ENCODE results near the gene MON2.

The MON2 gene

GRCh38 chr12:62468397-62468796, 1.8 kb downstream of the MON2 start:
- peak overlapping the region; percentile 99 for H3K9ac ChIP-seq (ENCODE audit: low read length)
- no peak overlapping the region for H2BK12ac ChIP-seq (ENCODE audit: low read length in 2 of 2)
- no peak overlapping the region for H2AK5ac ChIP-seq (ENCODE audit: low read length, severe bottlenecking)
- no peak overlapping the region for H4K91ac ChIP-seq (ENCODE audit: low read length)
- peaks cover 0 to 13% of the 10 kb centered on the region in 2 experiments for H3K36me3 ChIP-seq (ENCODE audit: control insufficient read depth in 1 of 2, insufficient read depth in 2 of 2, low read depth in 1 of 2, low read length in 2 of 2)
- no peak overlapping the region for H3K14ac ChIP-seq (ENCODE audit: low read length in 2 of 2)
- H3K4me3 ChIP-seq (ENCODE audit: insufficient read depth in 1 of 2, low read depth in 1 of 2, low read length in 2 of 2) = peak overlapping the region in 1 of 2 experiments; percentile 90
- no peak overlapping the region for H2BK15ac ChIP-seq (ENCODE audit: low read depth, poor library complexity, severe bottlenecking)
- H3K27me3 ChIP-seq (ENCODE audit: control insufficient read depth in 1 of 2, insufficient read depth in 1 of 2, low read length in 2 of 2) = no peaks in the 10 kb centered on the region
- H3K23ac ChIP-seq (ENCODE audit: low read length in 2 of 2) = no peak overlapping the region
- H3K27ac ChIP-seq (ENCODE audit: low read length, poor library complexity, severe bottlenecking) = no peak overlapping the region
- no CpG with 5 or more reads among the region's 2 CpGs for WGBS
- no peak for DNase-seq
- no peak overlapping the region for H2AFZ ChIP-seq (ENCODE audit: low read depth, low read length)
- no peak overlapping the region for H2BK5ac ChIP-seq (ENCODE audit: low read depth, low read length, poor library complexity, severe bottlenecking)
- H3K9me3 ChIP-seq (ENCODE audit: control insufficient read depth, low read length) = peaks cover 4% of the 10 kb centered on the region
- H3K18ac ChIP-seq (ENCODE audit: low read depth in 1 of 2, low read length in 2 of 2) = no peak overlapping the region
- H3K79me1 ChIP-seq (replicated peaks; ENCODE audit: low read length, poor library complexity, severe bottlenecking) = peaks cover 10% of the 10 kb centered on the region
- no peak overlapping the region for H2BK120ac ChIP-seq (ENCODE audit: low read depth, low read length)
- H3K4me1 ChIP-seq (ENCODE audit: control insufficient read depth, insufficient read depth, low read depth, low read length) = peaks cover 7% of the 10 kb centered on the region
- H3K4ac ChIP-seq (ENCODE audit: low read depth in 1 of 2, low read length in 2 of 2) = no peak overlapping the region
- H3K4me2 ChIP-seq (ENCODE audit: low read length, poor library complexity, severe bottlenecking) = no peak overlapping the region
- no peak overlapping the region for H4K8ac ChIP-seq (ENCODE audit: low read length)

- H2AK5ac ChIP-seq (ENCODE audit: low read length, severe bottlenecking) = no peak overlapping the region
- H2BK5ac ChIP-seq (ENCODE audit: low read depth, low read length, poor library complexity, severe bottlenecking) = no peak overlapping the region
- peak overlapping the region; percentile 45 for H3K4me2 ChIP-seq (ENCODE audit: low read length, poor library complexity, severe bottlenecking)
- no peak overlapping the region for H2BK120ac ChIP-seq (ENCODE audit: low read depth, low read length)
- H3K4me1 ChIP-seq (ENCODE audit: control insufficient read depth, insufficient read depth, low read depth, low read length) = peaks cover 7% of the 10 kb centered on the region
- H2AFZ ChIP-seq (ENCODE audit: low read depth, low read length) = no peak overlapping the region
- H3K4me3 ChIP-seq (ENCODE audit: insufficient read depth in 1 of 2, low read depth in 1 of 2, low read length in 2 of 2) = peak overlapping the region in 1 of 2 experiments; percentile 90
- H3K79me1 ChIP-seq (replicated peaks; ENCODE audit: low read length, poor library complexity, severe bottlenecking) = peaks cover 14% of the 10 kb centered on the region
- no peak overlapping the region for H3K14ac ChIP-seq (ENCODE audit: low read length in 2 of 2)
- H3K23ac ChIP-seq (ENCODE audit: low read length in 2 of 2) = no peak overlapping the region
- H3K9me3 ChIP-seq (ENCODE audit: control insufficient read depth, low read length) = no peaks in the 10 kb centered on the region
- H3K36me3 ChIP-seq (ENCODE audit: control insufficient read depth in 1 of 2, insufficient read depth in 2 of 2, low read depth in 1 of 2, low read length in 2 of 2) = peaks cover 0 to 16% of the 10 kb centered on the region in 2 experiments
- no peak overlapping the region for H3K4ac ChIP-seq (ENCODE audit: low read depth in 1 of 2, low read length in 2 of 2)
- H3K27me3 ChIP-seq (ENCODE audit: control insufficient read depth in 1 of 2, insufficient read depth in 1 of 2, low read length in 2 of 2) = no peaks in the 10 kb centered on the region
- H4K8ac ChIP-seq (ENCODE audit: low read length) = no peak overlapping the region
- H2BK15ac ChIP-seq (ENCODE audit: low read depth, poor library complexity, severe bottlenecking) = no peak overlapping the region
- no peak for DNase-seq
- 88% methylated on average over 8 of the region's 8 CpGs for WGBS
- no peak overlapping the region for H3K27ac ChIP-seq (ENCODE audit: low read length, poor library complexity, severe bottlenecking)
- H3K9ac ChIP-seq (ENCODE audit: low read length) = peak overlapping the region; percentile 99
- no peak overlapping the region for H3K18ac ChIP-seq (ENCODE audit: low read depth in 1 of 2, low read length in 2 of 2)
- no peak overlapping the region for H4K91ac ChIP-seq (ENCODE audit: low read length)
- H2BK12ac ChIP-seq (ENCODE audit: low read length in 2 of 2) = no peak overlapping the region
These were observed 2.3 kb downstream of the MON2 start for GRCh38 chr12:62468935-62469334.

GRCh38 chr12:62469704-62470103, 3.1 kb downstream of the MON2 start:
- Histone ChIP-seq H2AK5ac (ENCODE audit: low read length, severe bottlenecking) (no peak overlapping the region), H3K4me1 (ENCODE audit: control insufficient read depth, insufficient read depth, low read depth, low read length) (peaks cover 7% of the 10 kb centered on the region), H3K4me3 (ENCODE audit: insufficient read depth in 1 of 2, low read depth in 1 of 2, low read length in 2 of 2) (peak overlapping the region in 1 of 2 experiments; percentile 90), H4K8ac (ENCODE audit: low read length) (no peak overlapping the region), H3K4ac (ENCODE audit: low read depth in 1 of 2, low read length in 2 of 2) (no peak overlapping the region), H2AFZ (ENCODE audit: low read depth, low read length) (no peak overlapping the region), H3K4me2 (ENCODE audit: low read length, poor library complexity, severe bottlenecking) (no peak overlapping the region), H2BK5ac (ENCODE audit: low read depth, low read length, poor library complexity, severe bottlenecking) (no peak overlapping the region), H3K14ac (ENCODE audit: low read length in 2 of 2) (no peak overlapping the region), H2BK12ac (ENCODE audit: low read length in 2 of 2) (no peak overlapping the region), H3K18ac (ENCODE audit: low read depth in 1 of 2, low read length in 2 of 2) (no peak overlapping the region), H4K91ac (ENCODE audit: low read length) (no peak overlapping the region), H3K9me3 (ENCODE audit: control insufficient read depth, low read length) (no peaks in the 10 kb centered on the region), H3K27ac (ENCODE audit: low read length, poor library complexity, severe bottlenecking) (no peak overlapping the region), H3K23ac (ENCODE audit: low read length in 2 of 2) (no peak overlapping the region), H3K79me1 (replicated peaks; ENCODE audit: low read length, poor library complexity, severe bottlenecking) (peaks cover 14% of the 10 kb centered on the region), H3K9ac (ENCODE audit: low read length) (peak overlapping the region; percentile 99), H3K36me3 (ENCODE audit: control insufficient read depth in 1 of 2, insufficient read depth in 2 of 2, low read depth in 1 of 2, low read length in 2 of 2) (peaks cover 0 to 16% of the 10 kb centered on the region in 2 experiments), H2BK120ac (ENCODE audit: low read depth, low read length) (no peak overlapping the region), H2BK15ac (ENCODE audit: low read depth, poor library complexity, severe bottlenecking) (no peak overlapping the region), H3K27me3 (ENCODE audit: control insufficient read depth in 1 of 2, insufficient read depth in 1 of 2, low read length in 2 of 2) (no peaks in the 10 kb centered on the region)
- no peak for DNase-seq
- WGBS = 95% methylated on average over 2 of the region's 2 CpGs

- H3K4me2 ChIP-seq (ENCODE audit: low read length, poor library complexity, severe bottlenecking) = no peak overlapping the region
- H2AK5ac ChIP-seq (ENCODE audit: low read length, severe bottlenecking) = no peak overlapping the region
- no peak overlapping the region for H3K27ac ChIP-seq (ENCODE audit: low read length, poor library complexity, severe bottlenecking)
- H3K4ac ChIP-seq (ENCODE audit: low read depth in 1 of 2, low read length in 2 of 2) = no peak overlapping the region
- no peak overlapping the region for H3K18ac ChIP-seq (ENCODE audit: low read depth in 1 of 2, low read length in 2 of 2)
- H3K36me3 ChIP-seq (ENCODE audit: control insufficient read depth in 1 of 2, insufficient read depth in 2 of 2, low read depth in 1 of 2, low read length in 2 of 2) = peaks cover 0 to 16% of the 10 kb centered on the region in 2 experiments
- no peak overlapping the region for H2BK12ac ChIP-seq (ENCODE audit: low read length in 2 of 2)
- no peak overlapping the region for H4K91ac ChIP-seq (ENCODE audit: low read length)
- no peak overlapping the region for H2AFZ ChIP-seq (ENCODE audit: low read depth, low read length)
- DNase-seq = no peak
- no peak overlapping the region for H2BK120ac ChIP-seq (ENCODE audit: low read depth, low read length)
- no peak overlapping the region for H3K14ac ChIP-seq (ENCODE audit: low read length in 2 of 2)
- peaks cover 7% of the 10 kb centered on the region for H3K4me1 ChIP-seq (ENCODE audit: control insufficient read depth, insufficient read depth, low read depth, low read length)
- no peak overlapping the region for H4K8ac ChIP-seq (ENCODE audit: low read length)
- 84% methylated on average over 4 of the region's 4 CpGs for WGBS
- no peaks in the 10 kb centered on the region for H3K27me3 ChIP-seq (ENCODE audit: control insufficient read depth in 1 of 2, insufficient read depth in 1 of 2, low read length in 2 of 2)
- no peak overlapping the region for H3K23ac ChIP-seq (ENCODE audit: low read length in 2 of 2)
- H3K79me1 ChIP-seq (replicated peaks; ENCODE audit: low read length, poor library complexity, severe bottlenecking) = peaks cover 14% of the 10 kb centered on the region
- no peak overlapping the region for H3K9ac ChIP-seq (ENCODE audit: low read length)
- H2BK5ac ChIP-seq (ENCODE audit: low read depth, low read length, poor library complexity, severe bottlenecking) = no peak overlapping the region
- no peaks in the 10 kb centered on the region for H3K9me3 ChIP-seq (ENCODE audit: control insufficient read depth, low read length)
- H3K4me3 ChIP-seq (ENCODE audit: insufficient read depth in 1 of 2, low read depth in 1 of 2, low read length in 2 of 2) = no peak overlapping the region
- no peak overlapping the region for H2BK15ac ChIP-seq (ENCODE audit: low read depth, poor library complexity, severe bottlenecking)
These were observed 5.1 kb downstream of the MON2 start for GRCh38 chr12:62471734-62472133.

Measured in mesenchymal stem cell (in vitro differentiated cells and primary cell).